AG04450 (cell line): Measurements from ENCODE around the gene YPEL1. TPM values are rescaled to one million over a fixed set of nuclear protein-coding genes. Genes with fewer than 3 reads are reported as not detected.

ENCODE experiments used
- CTCF ChIA-PET: fragments of 300-600, 350-600 bp; formaldehyde crosslinking; extraction: SDS; loops from one replicate; lab custom pipeline; 2022; ENCODE audit warnings: antibody characterized with exemption, inconsistent platforms; lab: Charles Lee
- POLR2A ChIA-PET: fragments of 350-600 bp; formaldehyde crosslinking; extraction: SDS; loops from one replicate; lab custom pipeline; 2021; ENCODE audit warnings: antibody characterized with exemption, inconsistent platforms; lab: Yijun Ruan, JAX
- DNase-seq: peaks from one replicate; pipeline ENCODE4 v3.0.0-alpha.2; 2011; ENCODE audit warnings: low read depth, low spot score
- H3K27ac ChIP-seq: one replicate; pipeline ENCODE4 v1.5.1; 2012; ENCODE audit warnings: low read depth, low read length, control low read depth
- H3K27me3 ChIP-seq: one replicate; pipeline ENCODE4 v1.6.0; 2012; ENCODE audit warnings: low read length; ENCODE audit not compliant: control insufficient read depth, insufficient read depth
- H3K4me3 ChIP-seq: 2 replicates; pipeline ENCODE4 v1.5.1; 2011; ENCODE audit warnings: mild to moderate bottlenecking, low read depth, low read length, control low read depth
- H3K9me3 ChIP-seq: 2 replicates; pipeline ENCODE4 v1.5.1; 2012; ENCODE audit warnings: low read length; ENCODE audit not compliant: control insufficient read depth, insufficient read depth
- CTCF ChIP-seq: IDR thresholded peaks from 2 replicates; pipeline ENCODE4 v1.5.1; 2011; ENCODE audit warnings: low read depth, low read length, control low read depth, inconsistent platforms
- polyA minus RNA-seq: library from RNA; depleted of rRNA, polyadenylated mRNA; stranded (reverse); fragments of >200 nt; gene quantifications from 2 replicates; pipeline ENCODE4 v1.2.3, GENCODE V29; 2011; rRNA and poly(A)+ RNA removed
- polyA plus RNA-seq: library from polyadenylated mRNA; depleted of rRNA; stranded (reverse); fragments of >200 nt; gene quantifications from 2 replicates; pipeline ENCODE4 v1.2.3, GENCODE V29; 2011; rRNA removed

The YPEL1 gene
- polyA plus RNA-seq (5.5 and 6.1 TPM in 2 replicates), polyA minus RNA-seq (4.2 and 5.0 TPM in 2 replicates)

GRCh38 chr22:21735200-21736083 lies at the start of gene YPEL1:
TSS of gene YPEL1 (minus strand) at chr22:21735794. CDS start at chr22:21710744, 25,050 bp downstream.
- H3K4me3 ChIP-seq: peak within 1 kb of the TSS; percentile 63
- H3K9me3 ChIP-seq: no peaks in the 10 kb centered on the region; the same call in 1 of the 2 replicates
- H3K27ac ChIP-seq: no peak within 1 kb of the TSS
- ChIA-PET POLR2A (interaction anchor here (0.5 to 1.4 kb wide), 6 partner anchors 17 to 1519 kb away, joined by 3 to 10 read pairs (median 4); partner anchors contain the start of gene PPM1F), CTCF (interaction anchor here (0.6 to 0.7 kb wide), 3 partner anchors 15 to 192 kb away, joined by 3 to 4 read pairs (median 3); no protein-coding TSS in a partner anchor)
- TF ChIP-seq CTCF: no peak
- peak; percentile 83 for DNase-seq
- H3K27me3 ChIP-seq: peaks cover 5% of the 10 kb centered on the region

GRCh38 chr22:21780259-21780658 lies 44.7 kb upstream of the YPEL1 start:
- no peak for TF ChIP-seq CTCF

GRCh38 chr22:21779444-21779843 lies 43.9 kb upstream of the YPEL1 start:
- no peak overlapping the region for H3K27ac ChIP-seq
- CTCF ChIA-PET: no interaction called here
- no peaks in the 10 kb centered on the region for H3K9me3 ChIP-seq
- TF ChIP-seq CTCF: no peak
- POLR2A ChIA-PET: no interaction called here
- no peak for DNase-seq
- H3K4me3 ChIP-seq: no peak overlapping the region
- no peaks in the 10 kb centered on the region for H3K27me3 ChIP-seq

More at GRCh38 chr22:21780259-21780658, 44.7 kb upstream of the YPEL1 start:
- POLR2A ChIA-PET: no interaction called here
- CTCF ChIA-PET: interaction anchor here (0.6 to 1.3 kb wide), 3 partner anchors 67 to 192 kb away, joined by 3 to 4 read pairs (median 4); no protein-coding TSS in a partner anchor
- Histone ChIP-seq H3K9me3 (no peaks in the 10 kb centered on the region), H3K4me3 (no peak overlapping the region), H3K27ac (no peak overlapping the region), H3K27me3 (no peaks in the 10 kb centered on the region)
- no peak for DNase-seq

- Histone ChIP-seq H3K27me3 (no peaks in the 10 kb centered on the region), H3K27ac (peak overlapping the region; percentile 65), H3K9me3 (no peaks in the 10 kb centered on the region), H3K4me3 (no peak overlapping the region)
- ChIA-PET POLR2A (interaction anchor here (0.8 kb wide), 2 partner anchors 18 to 30 kb away, joined by 3 read pairs; no protein-coding TSS in a partner anchor), CTCF (no interaction called here)
- DNase-seq: peak; percentile 59
- TF ChIP-seq CTCF: no peak
Observed at GRCh38 chr22:21778705-21779363, 43.2 kb upstream of the YPEL1 start.
